Left lung (tissue), 10 donors: ENCODE results near the gene AP1S1. TPM values are rescaled to one million over a fixed set of nuclear protein-coding genes. Genes with fewer than 3 reads are reported as not detected.
"Not testable (repeated sequence)": the region's sequence is repeated elsewhere in the genome, so short reads cannot be mapped to it uniquely, and the experiment has no call there.

Experiments
- ATAC-seq: fragments of 200-7000 bp; cut with Tn5 transposase; one replicate; pipeline ENCODE4 v1.9.1; 2020; ENCODE audit warnings: moderate library complexity
- DNase-seq, 4 donors: peaks; one replicate each; pipeline ENCODE4 v3.0.0-alpha.2; 2013 to 2020
- H3K27ac ChIP-seq, 2 donors: fragments of 200-600 bp; sonication (generic) in 1 of 2; one replicate each; pipeline versions ENCODE4 v1.5.0 to v1.8.0; 2020 to 2021
- H3K27me3 ChIP-seq, 2 donors: fragments of 200-600 bp; sonication (generic) in 1 of 2; one replicate each; pipeline versions ENCODE4 v1.5.0 to v1.8.0; 2020 to 2021
- H3K36me3 ChIP-seq, 2 donors: fragments of 200-600 bp; sonication (generic) in 1 of 2; one replicate each; pipeline versions ENCODE4 v1.5.0 to v1.8.0; 2020 to 2021
- H3K4me1 ChIP-seq, 2 donors: fragments of 200-600 bp; one replicate each; pipeline ENCODE4 v1.8.0; 2021
- H3K4me3 ChIP-seq, 2 donors: fragments of 200-600 bp; sonication (generic) in 1 of 2; one replicate each; pipeline versions ENCODE4 v1.5.0 to v1.8.0; 2020 to 2021; ENCODE audit warnings: mild to moderate bottlenecking in 1 of 2
- H3K9me3 ChIP-seq, 2 donors: fragments of 200-600 bp; sonication (generic) in 1 of 2; one replicate each; pipeline versions ENCODE4 v1.5.0 to v1.8.0; 2020 to 2021
- CTCF ChIP-seq, 2 donors: fragments of 200-600 bp; sonication (generic) in 1 of 2; IDR thresholded peaks; one replicate each; pipeline versions ENCODE4 v1.5.0 to v1.8.0; 2021; ENCODE audit warnings: antibody characterized with exemption in 2 of 2
- intact Hi-C, 2 donors: fragments of 100-400 bp; cut with DNase I; formaldehyde crosslinking; loops; one replicate each; pipeline versions ENCODE4 v1.11.2 to v1.14.2; 2022
- polyA plus RNA-seq, 6 donors: library from polyadenylated mRNA; unstranded; fragments of 120-200 nt; gene quantifications; one replicate each; pipeline ENCODE4 v1.2.1, GENCODE V29; 2013; ENCODE audit not compliant: insufficient read length in 6 of 6
- total RNA-seq, 2 donors: library from RNA; stranded (reverse); fragmentation: NEBNext Ultra II Directional; extraction: Animal tissue kit (Norgen Biotek cat#: 25700); gene quantifications; one replicate each; pipeline ENCODE4 v1.2.1, GENCODE V29; 2021
- donor health status: DM: no; HTN: yes; CAD: no.
- donor health status: DM: no; HTN: no; CAD: no.

AP1S1 gene
- total and polyA plus RNA-seq, 8 donors, result 39.4 to 92.6 (median 85.1) TPM

GRCh38 chr7:101189109-101189508, 34.8 kb downstream of the AP1S1 start:
- peaks cover 0 to 45% of the 10 kb centered on the region in 2 donors for H3K27me3 ChIP-seq
- no peak for DNase-seq
- H3K4me1 ChIP-seq, result no peaks in the 10 kb centered on the region
- intact Hi-C loops, result no loop called here
- H3K4me3 ChIP-seq, result no peak overlapping the region
- H3K27ac ChIP-seq, result no peak overlapping the region
- no peaks in the 10 kb centered on the region for H3K36me3 ChIP-seq
- H3K9me3 ChIP-seq, result no peaks in the 10 kb centered on the region
- no peak for TF ChIP-seq CTCF (IDR thresholded peaks at IDR 0.05)
- ATAC-seq, result no peak

- intact Hi-C loops, result no loop called here
- ATAC-seq, result no peak
- no peaks in the 10 kb centered on the region for H3K9me3 ChIP-seq
- H3K27me3 ChIP-seq, result peaks cover 5 to 68% of the 10 kb centered on the region in 2 donors
- no peak for DNase-seq
- no peak for TF ChIP-seq CTCF (IDR thresholded peaks at IDR 0.05)
- H3K27ac ChIP-seq, result no peak overlapping the region
- no peaks in the 10 kb centered on the region for H3K4me1 ChIP-seq
- H3K4me3 ChIP-seq, result no peak overlapping the region
- H3K36me3 ChIP-seq, result no peaks in the 10 kb centered on the region
These were observed 41.6 kb downstream of the AP1S1 start for GRCh38 chr7:101195884-101196283.

GRCh38 chr7:101197991-101198390, 43.7 kb downstream of the AP1S1 start:
- Histone ChIP-seq H3K27me3 (peaks cover 27 to 89% of the 10 kb centered on the region in 2 donors), H3K4me1 (no peaks in the 10 kb centered on the region), H3K4me3 (no peak overlapping the region), H3K9me3 (no peaks in the 10 kb centered on the region), H3K36me3 (no peaks in the 10 kb centered on the region), H3K27ac (no peak overlapping the region)
- ATAC-seq, result no peak
- intact Hi-C loops, result no loop called here
- no peak for DNase-seq
- TF ChIP-seq CTCF (IDR thresholded peaks at IDR 0.05), result no peak

- no peak for TF ChIP-seq CTCF (IDR thresholded peaks at IDR 0.05)
- DNase-seq, result no peak
- Histone ChIP-seq H3K4me3 (no peak overlapping the region), H3K36me3 (no peaks in the 10 kb centered on the region), H3K27ac (no peak overlapping the region), H3K4me1 (no peaks in the 10 kb centered on the region), H3K27me3 (peaks cover 27 to 94% of the 10 kb centered on the region in 2 donors), H3K9me3 (no peaks in the 10 kb centered on the region)
- ATAC-seq, result no peak
- intact Hi-C loops, result no loop called here
These were observed 44.2 kb downstream of the AP1S1 start for GRCh38 chr7:101198476-101198875.

- H3K9me3 ChIP-seq, intact Hi-C loops, H3K4me1 ChIP-seq, H3K27ac ChIP-seq, ATAC-seq, H3K36me3 ChIP-seq, DNase-seq, H3K4me3 ChIP-seq: not testable (repeated sequence)
- H3K27me3 ChIP-seq, result peaks cover 27 to 89% of the 10 kb centered on the region in 2 donors
These were observed 45.2 kb downstream of the AP1S1 start for GRCh38 chr7:101199522-101199921.

- no peak for TF ChIP-seq CTCF (IDR thresholded peaks at IDR 0.05)
- H3K9me3 ChIP-seq, result no peaks in the 10 kb centered on the region
- H3K4me1 ChIP-seq, result peaks cover 0 to 4% of the 10 kb centered on the region in 2 donors
- no peak for DNase-seq
- H3K4me3 ChIP-seq, result no peak overlapping the region
- no peak overlapping the region for H3K27ac ChIP-seq
- no peaks in the 10 kb centered on the region for H3K36me3 ChIP-seq
- intact Hi-C loops, result no loop called here
- no peak for ATAC-seq
- peaks cover 27 to 81% of the 10 kb centered on the region in 2 donors for H3K27me3 ChIP-seq
These were observed 46.2 kb downstream of the AP1S1 start for GRCh38 chr7:101200504-101200861.
